ENCODE data around the gene GPR160. TPM values are rescaled to one million over a fixed set of nuclear protein-coding genes. Genes with fewer than 3 reads are reported as not detected.

The GPR160 gene
- total and polyA plus RNA-seq, 2 donors from 2014 or later = 23.7 to 24.9 TPM

GRCh38 chr3:169999433-169999832 is 38.4 kb upstream of the GPR160 start:
- Histone ChIP-seq H3K4me1 (ENCODE audit: control insufficient read depth in 2 of 3, insufficient read depth in 2 of 3, low read depth in 1 of 3, low read length in 3 of 3) (no peaks in the 10 kb centered on the region), H3K9me3 (ENCODE audit: control insufficient read depth in 2 of 3, insufficient read depth in 1 of 3, low read length in 3 of 3) (no peaks in the 10 kb centered on the region), H3K27ac (ENCODE audit: low read depth in 2 of 2, low read length in 2 of 2) (no peak overlapping the region), H3K27me3 (ENCODE audit: control insufficient read depth, insufficient read depth, low read length) (no peaks in the 10 kb centered on the region), H3K4me3 (ENCODE audit: low read length in 3 of 3) (no peak overlapping the region), H3K9ac (ENCODE audit: low read length in 3 of 3) (no peak overlapping the region), H3K36me3 (ENCODE audit: control insufficient read depth in 2 of 3, insufficient read depth in 3 of 3, low read length in 3 of 3) (peaks cover 0 to 2% (median 0%) of the 10 kb centered on the region in 3 donors)
- FAIRE-seq = no peak
- TF ChIP-seq CTCF (IDR thresholded peaks at IDR 0.05; ENCODE audit: borderline replicate concordance, extremely low read depth, insufficient read depth) = no peak
- intact Hi-C loops (cut with DNase I) = no loop called here
- DNase-seq = no peak

GRCh38 chr3:170000051-170000450 is 37.7 kb upstream of the GPR160 start:
- Histone ChIP-seq H3K36me3 (ENCODE audit: control insufficient read depth in 2 of 3, insufficient read depth in 3 of 3, low read length in 3 of 3) (peaks cover 0 to 2% (median 0%) of the 10 kb centered on the region in 3 donors), H3K4me1 (ENCODE audit: control insufficient read depth in 2 of 3, insufficient read depth in 2 of 3, low read depth in 1 of 3, low read length in 3 of 3) (no peaks in the 10 kb centered on the region), H3K9me3 (ENCODE audit: control insufficient read depth in 2 of 3, insufficient read depth in 1 of 3, low read length in 3 of 3) (no peaks in the 10 kb centered on the region), H3K9ac (ENCODE audit: low read length in 3 of 3) (no peak overlapping the region), H3K4me3 (ENCODE audit: low read length in 3 of 3) (no peak overlapping the region), H3K27me3 (ENCODE audit: control insufficient read depth, insufficient read depth, low read length) (no peaks in the 10 kb centered on the region), H3K27ac (ENCODE audit: low read depth in 2 of 2, low read length in 2 of 2) (no peak overlapping the region)
- no peak for FAIRE-seq
- no peak for DNase-seq
- no peak for TF ChIP-seq CTCF (IDR thresholded peaks at IDR 0.05; ENCODE audit: borderline replicate concordance, extremely low read depth, insufficient read depth)
- intact Hi-C loops (cut with DNase I) = no loop called here

- peak in 1 of 5 donors; percentile 13 for DNase-seq
- Histone ChIP-seq H3K27ac (ENCODE audit: low read depth in 2 of 2, low read length in 2 of 2) (peak overlapping the region in 1 of 2 donors; percentile 8), H3K4me3 (ENCODE audit: low read length in 3 of 3) (peak overlapping the region in 1 of 3 donors; percentile 13), H3K9ac (ENCODE audit: low read length in 3 of 3) (no peak overlapping the region), H3K4me1 (ENCODE audit: control insufficient read depth in 2 of 3, insufficient read depth in 2 of 3, low read depth in 1 of 3, low read length in 3 of 3) (no peaks in the 10 kb centered on the region), H3K9me3 (ENCODE audit: control insufficient read depth in 2 of 3, insufficient read depth in 1 of 3, low read length in 3 of 3) (no peaks in the 10 kb centered on the region), H3K27me3 (ENCODE audit: control insufficient read depth, insufficient read depth, low read length) (no peaks in the 10 kb centered on the region), H3K36me3 (ENCODE audit: control insufficient read depth in 2 of 3, insufficient read depth in 3 of 3, low read length in 3 of 3) (no peaks in the 10 kb centered on the region)
- intact Hi-C loops (cut with DNase I) = no loop called here
- no peak for TF ChIP-seq CTCF (IDR thresholded peaks at IDR 0.05; ENCODE audit: borderline replicate concordance, extremely low read depth, insufficient read depth)
- no peak for FAIRE-seq
Observed at GRCh38 chr3:170002231-170002630, 35.6 kb upstream of the GPR160 start.

GRCh38 chr3:170002879-170003278 is 34.9 kb upstream of the GPR160 start:
- TF ChIP-seq CTCF (IDR thresholded peaks at IDR 0.05; ENCODE audit: borderline replicate concordance, extremely low read depth, insufficient read depth) = no peak
- no peak for FAIRE-seq
- Histone ChIP-seq H3K27me3 (ENCODE audit: control insufficient read depth, insufficient read depth, low read length) (no peaks in the 10 kb centered on the region), H3K27ac (ENCODE audit: low read depth in 2 of 2, low read length in 2 of 2) (peak overlapping the region in 1 of 2 donors; percentile 8), H3K36me3 (ENCODE audit: control insufficient read depth in 2 of 3, insufficient read depth in 3 of 3, low read length in 3 of 3) (no peaks in the 10 kb centered on the region), H3K9me3 (ENCODE audit: control insufficient read depth in 2 of 3, insufficient read depth in 1 of 3, low read length in 3 of 3) (no peaks in the 10 kb centered on the region), H3K9ac (ENCODE audit: low read length in 3 of 3) (no peak overlapping the region), H3K4me3 (ENCODE audit: low read length in 3 of 3) (peak overlapping the region in 1 of 3 donors; percentile 13), H3K4me1 (ENCODE audit: control insufficient read depth in 2 of 3, insufficient read depth in 2 of 3, low read depth in 1 of 3, low read length in 3 of 3) (no peaks in the 10 kb centered on the region)
- intact Hi-C loops (cut with DNase I) = no loop called here
- peak in 1 of 5 donors; percentile 15 for DNase-seq

All from kidney (tissue), 14 donors.